Measurements from ENCODE around the gene SLC35F1. TPM values are rescaled to one million over a fixed set of nuclear protein-coding genes. Genes with fewer than 3 reads are reported as not detected.

SLC35F1 gene
- total RNA-seq, 6 experiments from 2014 or later = 0.12 TPM; not detected in 5

DNA sequence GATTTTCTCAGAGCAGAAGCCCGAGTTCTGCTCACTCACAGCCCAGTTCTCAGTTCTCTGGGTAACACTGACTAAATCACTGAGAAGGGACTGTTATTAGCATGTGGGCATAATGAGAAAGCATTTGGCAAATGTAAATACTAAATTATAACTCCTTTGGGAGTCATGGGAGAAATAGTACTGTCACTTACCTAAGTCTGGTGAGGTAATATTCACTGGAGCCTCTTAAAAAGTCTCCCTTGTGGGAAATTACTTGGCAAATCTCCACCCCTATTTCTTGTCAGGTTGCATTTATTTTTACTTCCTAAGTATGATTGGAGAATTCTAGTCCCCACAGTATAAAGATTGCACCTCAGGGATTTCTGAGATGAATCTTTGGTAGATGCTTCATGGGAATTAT lies 254.3 kb downstream of the SLC35F1 start:
- Histone ChIP-seq H3K27me3 (no peaks in the 10 kb centered on the region), H3K9me3 (no peaks in the 10 kb centered on the region), H3K36me3 (no peaks in the 10 kb centered on the region), H3K4me3 (no peak overlapping the region), H3K4me1 (no peaks in the 10 kb centered on the region), H3K27ac (no peak overlapping the region)
- ATAC-seq (no peak), DNase-seq (no peak)
- TF ChIP-seq POLR2A (IDR thresholded peaks at IDR 0.05) = no peak
- TF ChIP-seq, protein P1, sequence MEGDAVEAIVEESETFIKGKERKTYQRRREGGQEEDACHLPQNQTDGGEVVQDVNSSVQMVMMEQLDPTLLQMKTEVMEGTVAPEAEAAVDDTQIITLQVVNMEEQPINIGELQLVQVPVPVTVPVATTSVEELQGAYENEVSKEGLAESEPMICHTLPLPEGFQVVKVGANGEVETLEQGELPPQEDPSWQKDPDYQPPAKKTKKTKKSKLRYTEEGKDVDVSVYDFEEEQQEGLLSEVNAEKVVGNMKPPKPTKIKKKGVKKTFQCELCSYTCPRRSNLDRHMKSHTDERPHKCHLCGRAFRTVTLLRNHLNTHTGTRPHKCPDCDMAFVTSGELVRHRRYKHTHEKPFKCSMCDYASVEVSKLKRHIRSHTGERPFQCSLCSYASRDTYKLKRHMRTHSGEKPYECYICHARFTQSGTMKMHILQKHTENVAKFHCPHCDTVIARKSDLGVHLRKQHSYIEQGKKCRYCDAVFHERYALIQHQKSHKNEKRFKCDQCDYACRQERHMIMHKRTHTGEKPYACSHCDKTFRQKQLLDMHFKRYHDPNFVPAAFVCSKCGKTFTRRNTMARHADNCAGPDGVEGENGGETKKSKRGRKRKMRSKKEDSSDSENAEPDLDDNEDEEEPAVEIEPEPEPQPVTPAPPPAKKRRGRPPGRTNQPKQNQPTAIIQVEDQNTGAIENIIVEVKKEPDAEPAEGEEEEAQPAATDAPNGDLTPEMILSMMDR (IDR thresholded peaks at IDR 0.05) = no peak
- intact Hi-C loops (cut with DNase I) = no loop called here
- WGBS (ENCODE audit: insufficient coverage, low coverage, low lambda C conversion rate, missing lambda C conversion rate) = 70% methylated on average over 1 of the region's 1 CpG

DNA sequence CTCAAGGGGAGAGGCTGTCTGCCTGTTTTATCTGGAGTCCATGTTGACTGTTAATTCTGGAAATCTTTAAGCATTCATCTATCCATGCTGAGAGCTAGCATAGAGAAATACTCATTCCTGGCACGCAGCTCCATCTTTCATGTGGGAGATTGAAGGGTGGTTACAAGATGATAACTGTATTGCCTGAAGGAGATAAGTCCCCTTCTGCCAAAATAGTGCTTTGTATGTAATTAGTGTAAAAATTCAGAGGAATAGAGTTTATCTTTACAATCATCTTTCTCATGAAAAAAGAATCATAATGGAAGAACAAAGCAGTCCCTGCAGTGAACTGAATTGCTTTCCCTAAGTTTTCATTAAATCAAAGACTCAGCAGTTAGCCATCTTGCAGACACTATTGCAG lies 256.5 kb downstream of the SLC35F1 start:
- no peak for DNase-seq
- intact Hi-C loops (cut with DNase I) = no loop called here
- Histone ChIP-seq H3K4me3 (no peak overlapping the region), H3K9me3 (no peaks in the 10 kb centered on the region), H3K36me3 (no peaks in the 10 kb centered on the region), H3K4me1 (no peaks in the 10 kb centered on the region), H3K27me3 (no peaks in the 10 kb centered on the region), H3K27ac (no peak overlapping the region)
- no peak for ATAC-seq
- WGBS (ENCODE audit: insufficient coverage, low coverage, low lambda C conversion rate, missing lambda C conversion rate) = 33% methylated on average over 1 of the region's 1 CpG
- TF ChIP-seq, protein P1 (IDR thresholded peaks at IDR 0.05) = no peak
- TF ChIP-seq POLR2A (IDR thresholded peaks at IDR 0.05) = no peak

DNA sequence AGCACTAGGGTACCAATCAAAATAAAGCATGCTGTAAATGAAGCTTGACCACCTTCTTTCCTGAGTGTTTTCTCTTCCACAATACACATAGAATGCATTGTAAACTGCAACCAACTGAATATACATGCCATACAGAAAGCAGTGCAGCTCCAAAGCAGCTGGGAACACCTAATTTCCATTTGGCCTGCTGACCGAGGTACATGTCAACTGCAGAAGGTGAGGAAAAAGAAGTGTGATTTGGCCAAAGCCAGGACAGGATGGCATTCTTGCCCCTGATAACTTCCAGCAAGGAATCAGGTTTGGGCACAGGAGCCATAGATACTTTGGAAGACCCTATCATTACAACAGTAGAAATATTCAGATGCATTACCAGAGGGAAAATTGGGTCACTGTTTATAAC lies 258.4 kb downstream of the SLC35F1 start:
- intact Hi-C loops (cut with DNase I) = no loop called here
- TF ChIP-seq POLR2A (IDR thresholded peaks at IDR 0.05) = no peak
- TF ChIP-seq, protein P1 (IDR thresholded peaks at IDR 0.05) = no peak
- DNase-seq = no peak

DNA sequence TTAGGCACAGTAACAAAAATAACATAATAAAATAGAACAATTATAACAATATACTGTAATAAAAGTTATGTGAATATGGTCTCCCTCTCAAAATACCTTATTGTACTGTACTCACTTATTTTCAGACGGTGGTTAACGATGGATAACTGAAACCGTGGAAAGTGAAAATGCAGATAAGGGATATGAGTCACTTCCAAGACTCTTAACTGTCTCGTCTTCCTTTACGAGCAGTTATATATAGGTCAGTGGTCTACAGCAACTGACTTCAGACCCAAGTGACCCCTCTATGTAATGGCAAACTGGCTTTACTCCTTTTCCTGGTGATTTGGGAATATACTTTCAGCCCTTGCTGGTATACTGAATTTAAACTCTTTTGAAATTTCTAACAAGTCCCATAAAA lies 261.4 kb downstream of the SLC35F1 start:
- no peaks in the 10 kb centered on the region for H3K9me3 ChIP-seq
- TF ChIP-seq POLR2A (IDR thresholded peaks at IDR 0.05) = no peak
- TF ChIP-seq, protein P1 (IDR thresholded peaks at IDR 0.05) = no peak
- intact Hi-C loops (cut with DNase I) = no loop called here
- no peaks in the 10 kb centered on the region for H3K4me1 ChIP-seq
- H3K4me3 ChIP-seq = no peak overlapping the region
- no peak for DNase-seq
- no peak for ATAC-seq
- H3K27me3 ChIP-seq = no peaks in the 10 kb centered on the region
- 41% methylated on average over 5 of the region's 5 CpGs for whole genome bisulfite sequencing (ENCODE audit: insufficient coverage, low coverage, low lambda C conversion rate, missing lambda C conversion rate)
- H3K36me3 ChIP-seq = no peaks in the 10 kb centered on the region
- H3K27ac ChIP-seq = no peak overlapping the region

More for the DNA sequence above, 258.4 kb downstream of the SLC35F1 start:
- Histone ChIP-seq H3K9me3 (no peaks in the 10 kb centered on the region), H3K4me1 (no peaks in the 10 kb centered on the region), H3K27me3 (no peaks in the 10 kb centered on the region), H3K36me3 (no peaks in the 10 kb centered on the region), H3K27ac (no peak overlapping the region), H3K4me3 (no peak overlapping the region)
- WGBS (ENCODE audit: insufficient coverage, low coverage, low lambda C conversion rate, missing lambda C conversion rate) = 40% methylated on average over 1 of the region's 1 CpG
- no peak for ATAC-seq

DNA sequence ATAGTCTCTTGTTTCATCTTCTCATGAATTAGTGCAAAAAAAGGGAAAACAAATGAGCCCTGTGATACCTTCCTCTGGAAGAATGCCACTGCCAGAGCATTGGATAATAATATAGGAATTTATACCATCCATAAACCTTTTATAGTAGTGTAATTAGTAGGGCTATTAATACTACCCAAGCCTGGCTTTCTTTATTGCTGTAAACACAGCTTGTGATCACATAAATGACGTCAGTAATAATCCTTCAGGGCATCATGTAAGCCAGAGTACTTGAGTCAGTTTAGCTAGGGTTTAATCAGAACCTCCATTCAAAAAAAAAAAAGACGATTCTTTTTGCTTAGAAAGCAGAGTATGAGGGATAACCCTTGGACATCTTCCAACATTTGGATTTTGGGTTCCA lies 264.8 kb downstream of the SLC35F1 start:
- WGBS (ENCODE audit: insufficient coverage, low coverage, low lambda C conversion rate, missing lambda C conversion rate) = 44% methylated on average over 2 of the region's 2 CpGs
- no peak overlapping the region for H3K4me3 ChIP-seq
- no peak for TF ChIP-seq POLR2A (IDR thresholded peaks at IDR 0.05)
- TF ChIP-seq, protein P1 (IDR thresholded peaks at IDR 0.05) = no peak
- ATAC-seq (no peak), DNase-seq (no peak)
- no peaks in the 10 kb centered on the region for H3K27me3 ChIP-seq
- H3K9me3 ChIP-seq = no peaks in the 10 kb centered on the region
- H3K27ac ChIP-seq = no peak overlapping the region
- H3K36me3 ChIP-seq = no peaks in the 10 kb centered on the region
- H3K4me1 ChIP-seq = no peaks in the 10 kb centered on the region
- intact Hi-C loops (cut with DNase I) = no loop called here
